GM21528 (cell line): ENCODE measurements around the gene CD55.

ENCODE experiments used
- ATAC-seq: cut with Tn5 transposase; IDR thresholded peaks from one replicate; pipeline ENCODE4 v1.9.1; 2021; ENCODE audit warnings: mild to moderate bottlenecking, moderate library complexity; ENCODE audit not compliant: unreplicated experiment, low FRiP score

The CD55 gene

GRCh38 chr1:207355513-207356295 is 34.2 kb downstream of the CD55 start:
- no peak for ATAC-seq

GRCh38 chr1:207361029-207361428 is 39.6 kb downstream of the CD55 start:
- ATAC-seq: no peak

GRCh38 chr1:207361889-207362288 is 40.4 kb downstream of the CD55 start:
- no peak for ATAC-seq

- no peak for ATAC-seq
Measured at GRCh38 chr1:207362962-207363860, 41.7 kb downstream of the CD55 start.

- no peak for ATAC-seq
Measured at GRCh38 chr1:207363871-207364270, 42.4 kb downstream of the CD55 start.

GRCh38 chr1:207364614-207365013 is 43.1 kb downstream of the CD55 start:
- no peak for ATAC-seq

- no peak for ATAC-seq
Measured at GRCh38 chr1:207365063-207365462, 43.6 kb downstream of the CD55 start.

- no peak for ATAC-seq
Measured at GRCh38 chr1:207366022-207366421, 44.5 kb downstream of the CD55 start.

- ATAC-seq: no peak
Measured at GRCh38 chr1:207388721-207389120, 67.2 kb downstream of the CD55 start.

- no peak for ATAC-seq
Measured at GRCh38 chr1:207389728-207390464, 68.4 kb downstream of the CD55 start.

- no peak for ATAC-seq
Measured at GRCh38 chr1:207393610-207394009, 72.1 kb downstream of the CD55 start.

- ATAC-seq: no peak
Measured at GRCh38 chr1:207396168-207396746, 74.8 kb downstream of the CD55 start.

GRCh38 chr1:207397525-207397926 is 76.0 kb downstream of the CD55 start:
- ATAC-seq: no peak

- no peak for ATAC-seq
Measured at GRCh38 chr1:207398986-207399385, 77.5 kb downstream of the CD55 start.

- no peak for ATAC-seq
Measured at GRCh38 chr1:207401578-207401977, 80.1 kb downstream of the CD55 start.

GRCh38 chr1:207402744-207403143 is 81.3 kb downstream of the CD55 start:
- ATAC-seq: no peak

- no peak for ATAC-seq
Measured at GRCh38 chr1:207404849-207405525, 83.5 kb downstream of the CD55 start.

GRCh38 chr1:207405814-207406213 is 84.3 kb downstream of the CD55 start:
- ATAC-seq: no peak

- ATAC-seq: no peak
Measured at GRCh38 chr1:207407655-207408260, 86.3 kb downstream of the CD55 start.
